ENCODE results near the gene RTL10.
A peak's percentile ranks its signal among the peaks of the same experiment; 100 is the strongest.

Gene RTL10, protein sequence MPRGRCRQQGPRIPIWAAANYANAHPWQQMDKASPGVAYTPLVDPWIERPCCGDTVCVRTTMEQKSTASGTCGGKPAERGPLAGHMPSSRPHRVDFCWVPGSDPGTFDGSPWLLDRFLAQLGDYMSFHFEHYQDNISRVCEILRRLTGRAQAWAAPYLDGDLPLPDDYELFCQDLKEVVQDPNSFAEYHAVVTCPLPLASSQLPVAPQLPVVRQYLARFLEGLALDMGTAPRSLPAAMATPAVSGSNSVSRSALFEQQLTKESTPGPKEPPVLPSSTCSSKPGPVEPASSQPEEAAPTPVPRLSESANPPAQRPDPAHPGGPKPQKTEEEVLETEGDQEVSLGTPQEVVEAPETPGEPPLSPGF

DNA sequence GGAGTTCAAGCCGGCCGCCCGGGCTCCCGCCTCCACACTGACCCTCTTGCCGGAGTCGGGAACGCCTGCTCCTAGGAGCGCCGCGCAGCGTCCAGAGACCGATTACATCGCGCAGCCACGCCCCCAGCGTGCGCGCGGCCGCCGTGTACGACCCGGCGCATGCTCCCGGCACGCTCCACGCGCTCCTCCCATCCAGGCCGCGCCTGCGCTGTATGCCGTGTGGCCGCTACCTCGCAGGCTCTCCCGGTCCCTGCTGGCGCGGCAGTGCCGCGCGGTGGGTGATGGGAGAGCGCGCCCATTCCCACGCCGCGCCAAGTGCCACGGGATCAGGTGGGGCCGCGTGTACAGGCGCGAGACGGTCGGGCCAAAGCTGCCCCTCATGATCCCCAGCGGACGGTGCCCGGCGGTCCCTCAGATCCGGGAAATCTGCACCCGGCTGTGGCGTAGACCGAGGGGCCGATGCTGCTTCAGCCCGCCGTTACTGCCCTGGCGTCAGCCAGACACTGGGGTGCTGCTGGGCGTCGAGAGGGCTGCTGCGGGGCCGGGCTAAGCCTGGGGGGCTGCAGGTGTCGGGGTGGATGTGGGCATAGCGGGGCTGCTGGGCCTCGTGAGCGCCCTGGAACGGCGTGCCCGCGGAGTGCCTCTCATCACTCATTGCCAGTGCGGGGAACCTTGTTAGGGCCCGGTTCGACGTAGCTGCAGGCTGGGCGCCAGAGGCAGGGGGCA, at the start of gene RTL10, which contains the start of gene GNB1L:
RTL10 (minus strand) TSS at position 97 of the 726 bp plus-strand sequence. CDS start 2,613 bp downstream, outside the sequence.
GNB1L (minus strand) TSS at position 97 of the 726 bp plus-strand sequence. CDS start 33,519 bp downstream, outside the sequence.
- Histone ChIP-seq H3K27me3 (ENCODE audit: control insufficient read depth, insufficient read depth, low read length) (no peaks in the 10 kb centered on the region), H3K4me1 (ENCODE audit: control insufficient read depth, insufficient read depth, low read length) (peaks cover 15% of the 10 kb centered on the region), H3K27ac (ENCODE audit: low read depth, low read length) (peak within 1 kb of the TSS; percentile 79), H3K9ac (ENCODE audit: low read depth, low read length) (peak within 1 kb of the TSS; percentile 86), H3K9me3 (ENCODE audit: control insufficient read depth, insufficient read depth, low read length) (no peaks in the 10 kb centered on the region), H3K36me3 (ENCODE audit: control insufficient read depth, insufficient read depth, low read length) (peaks cover 28% of the 10 kb centered on the region), H3K4me3 (ENCODE audit: low read depth, low read length) (peak within 1 kb of the TSS; percentile 95)

DNA sequence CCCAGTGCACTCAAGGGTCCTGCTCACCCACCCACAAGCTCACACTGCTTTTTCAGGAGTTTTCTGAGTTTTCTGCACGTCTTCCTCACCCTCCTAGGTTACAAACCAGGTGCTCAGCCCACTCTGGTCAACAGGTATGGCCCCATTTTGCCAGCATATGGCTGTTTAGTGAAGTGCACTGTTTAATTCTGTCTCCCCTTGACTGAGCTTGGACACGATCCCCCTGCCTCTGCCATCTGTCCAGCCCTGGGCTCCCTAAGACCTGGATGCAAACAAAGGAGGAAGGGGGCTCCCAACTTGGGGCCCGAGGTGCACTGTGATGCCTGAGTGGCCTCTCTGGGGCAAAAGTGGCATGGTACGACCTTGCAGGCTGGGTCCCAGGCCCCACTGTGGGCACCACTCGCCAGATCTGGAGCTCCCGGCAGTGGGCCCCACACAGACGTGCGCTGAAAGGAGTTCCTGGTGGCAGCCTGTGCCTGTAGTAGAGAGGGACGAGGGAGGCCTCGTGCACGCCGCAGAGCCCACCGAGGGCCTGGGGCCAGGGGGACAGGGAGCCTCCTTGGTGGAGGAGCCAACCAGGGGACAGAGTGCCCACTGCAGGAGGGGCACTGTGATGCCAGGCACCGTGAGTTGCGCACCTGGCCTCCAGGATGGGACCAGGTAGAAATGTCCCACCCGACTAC, 49.6 kb upstream of the RTL10 start:
- Histone ChIP-seq H3K36me3 (ENCODE audit: control insufficient read depth, insufficient read depth, low read length) (no peaks in the 10 kb centered on the region), H3K9me3 (ENCODE audit: control insufficient read depth, insufficient read depth, low read length) (no peaks in the 10 kb centered on the region), H3K27ac (ENCODE audit: low read depth, low read length) (no peak overlapping the region), H3K4me1 (ENCODE audit: control insufficient read depth, insufficient read depth, low read length) (peaks cover 12% of the 10 kb centered on the region; the same call in 1 of the 2 replicates), H3K27me3 (ENCODE audit: control insufficient read depth, insufficient read depth, low read length) (no peaks in the 10 kb centered on the region), H3K9ac (ENCODE audit: low read depth, low read length) (no peak overlapping the region), H3K4me3 (ENCODE audit: low read depth, low read length) (no peak overlapping the region)

DNA sequence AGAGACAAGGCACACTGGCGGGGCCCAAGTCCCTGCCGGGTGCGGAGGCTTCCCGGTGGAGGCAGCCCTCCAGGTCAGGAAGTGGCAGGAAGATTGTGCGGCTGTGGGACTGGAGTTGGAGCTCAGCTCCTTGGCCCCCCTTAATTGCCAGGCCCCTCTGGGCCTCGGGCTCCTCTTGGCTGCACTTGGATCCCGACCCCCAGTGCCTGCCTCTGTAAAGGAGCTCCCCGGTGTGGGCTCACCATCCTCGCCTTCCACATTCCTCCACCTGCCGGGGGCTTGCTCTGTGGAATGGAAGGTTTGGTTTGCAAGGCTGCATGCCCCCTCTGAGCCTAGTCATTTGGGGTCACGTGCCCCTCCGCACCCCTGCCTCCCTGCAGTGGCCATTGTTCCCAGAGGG, 48.8 kb upstream of the RTL10 start:
- H3K9me3 ChIP-seq (ENCODE audit: control insufficient read depth, insufficient read depth, low read length), result no peaks in the 10 kb centered on the region
- no peaks in the 10 kb centered on the region for H3K27me3 ChIP-seq (ENCODE audit: control insufficient read depth, insufficient read depth, low read length)
- H3K4me3 ChIP-seq (ENCODE audit: low read depth, low read length), result no peak overlapping the region
- H3K36me3 ChIP-seq (ENCODE audit: control insufficient read depth, insufficient read depth, low read length), result no peaks in the 10 kb centered on the region
- H3K9ac ChIP-seq (ENCODE audit: low read depth, low read length), result no peak overlapping the region
- H3K4me1 ChIP-seq (ENCODE audit: control insufficient read depth, insufficient read depth, low read length), result peaks cover 12% of the 10 kb centered on the region; the same call in 1 of the 2 replicates
- H3K27ac ChIP-seq (ENCODE audit: low read depth, low read length), result no peak overlapping the region

DNA sequence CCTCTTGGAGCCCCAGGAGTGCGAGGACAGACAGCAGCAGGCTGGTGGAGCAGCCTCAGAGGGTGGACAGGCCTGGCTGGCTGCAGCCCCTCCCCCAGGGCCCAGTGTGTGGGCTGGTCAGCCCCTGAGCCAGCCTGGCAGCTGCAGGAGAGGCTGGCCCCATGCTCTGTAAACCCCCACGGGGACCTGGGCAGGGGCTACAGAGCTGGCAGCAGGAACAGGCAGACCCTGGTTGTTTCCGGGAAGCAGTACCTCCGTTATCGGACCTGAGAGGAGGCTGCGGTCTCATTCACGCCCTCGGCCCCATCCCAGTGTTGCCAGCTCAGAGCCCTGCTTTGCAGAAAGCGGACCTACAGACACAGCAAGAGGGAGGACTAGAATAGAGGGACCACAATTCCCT, 48.4 kb upstream of the RTL10 start:
- H3K9ac ChIP-seq (ENCODE audit: low read depth, low read length), result no peak overlapping the region
- no peak overlapping the region for H3K4me3 ChIP-seq (ENCODE audit: low read depth, low read length)
- H3K9me3 ChIP-seq (ENCODE audit: control insufficient read depth, insufficient read depth, low read length), result no peaks in the 10 kb centered on the region
- peaks cover 12% of the 10 kb centered on the region; the same call in 1 of the 2 replicates for H3K4me1 ChIP-seq (ENCODE audit: control insufficient read depth, insufficient read depth, low read length)
- no peaks in the 10 kb centered on the region for H3K36me3 ChIP-seq (ENCODE audit: control insufficient read depth, insufficient read depth, low read length)
- H3K27ac ChIP-seq (ENCODE audit: low read depth, low read length), result no peak overlapping the region
- no peaks in the 10 kb centered on the region for H3K27me3 ChIP-seq (ENCODE audit: control insufficient read depth, insufficient read depth, low read length)

DNA sequence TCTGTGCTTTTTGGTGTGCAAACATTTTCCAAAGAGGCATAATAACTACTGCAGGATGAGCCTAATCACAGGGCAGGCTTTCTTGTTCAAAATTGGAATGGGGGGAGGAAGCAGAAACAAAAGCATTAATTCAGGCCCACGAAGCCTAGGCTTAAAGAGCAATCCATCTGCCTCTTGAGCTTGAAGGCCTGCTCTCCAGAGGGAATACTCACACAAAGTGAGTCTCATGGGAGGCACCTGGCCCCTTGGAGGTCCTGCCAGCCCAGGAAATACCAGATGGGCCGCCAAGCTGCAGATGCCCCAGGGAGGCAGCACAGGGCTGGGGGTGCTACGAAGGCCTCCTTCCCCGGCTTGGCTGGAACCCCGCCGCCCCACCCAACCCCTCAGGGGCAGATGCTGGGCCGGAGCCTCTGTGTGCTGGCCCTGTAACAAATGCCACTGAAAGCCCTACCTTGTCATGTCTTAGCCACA, 47.6 kb upstream of the RTL10 start:
- H3K27me3 ChIP-seq (ENCODE audit: control insufficient read depth, insufficient read depth, low read length), result no peaks in the 10 kb centered on the region
- H3K4me1 ChIP-seq (ENCODE audit: control insufficient read depth, insufficient read depth, low read length), result peaks cover 12% of the 10 kb centered on the region; the same call in 1 of the 2 replicates
- no peaks in the 10 kb centered on the region for H3K36me3 ChIP-seq (ENCODE audit: control insufficient read depth, insufficient read depth, low read length)
- no peak overlapping the region for H3K27ac ChIP-seq (ENCODE audit: low read depth, low read length)
- no peak overlapping the region for H3K4me3 ChIP-seq (ENCODE audit: low read depth, low read length)
- no peak overlapping the region for H3K9ac ChIP-seq (ENCODE audit: low read depth, low read length)
- no peaks in the 10 kb centered on the region for H3K9me3 ChIP-seq (ENCODE audit: control insufficient read depth, insufficient read depth, low read length)

DNA sequence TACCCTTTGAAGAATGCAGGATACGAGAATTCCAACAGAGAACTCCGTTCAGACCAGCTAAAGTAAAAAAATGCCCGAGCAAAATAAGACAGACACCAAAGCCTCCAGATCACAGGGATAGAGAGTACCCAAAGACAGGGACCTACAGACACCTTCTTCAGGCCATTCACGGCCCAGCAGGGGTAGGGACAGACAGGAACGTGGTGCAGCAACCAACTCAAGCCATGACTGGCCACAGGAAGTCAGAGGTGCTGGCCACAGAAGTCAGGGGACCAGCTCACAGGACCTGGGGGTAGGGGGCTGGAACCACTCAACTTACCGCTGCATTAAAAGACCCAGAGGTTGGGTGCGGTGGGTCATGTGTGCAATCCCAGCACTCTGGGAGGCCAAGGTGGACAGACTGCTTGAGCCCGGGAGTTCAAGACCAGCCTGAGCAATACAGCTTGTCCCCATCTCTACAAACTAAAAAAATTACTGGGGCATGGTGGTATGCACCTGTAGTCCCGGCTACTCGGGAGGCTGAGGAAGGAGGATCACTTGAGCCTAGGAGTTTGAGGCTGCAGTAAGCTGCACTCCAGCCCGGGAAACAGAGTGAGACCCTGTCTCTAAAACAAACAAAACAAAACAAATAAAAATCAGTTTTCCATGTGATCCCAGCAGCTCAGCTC, 47.0 kb upstream of the RTL10 start:
- Histone ChIP-seq H3K4me1 (ENCODE audit: control insufficient read depth, insufficient read depth, low read length) (peaks cover 12% of the 10 kb centered on the region; the same call in 1 of the 2 replicates), H3K4me3 (ENCODE audit: low read depth, low read length) (no peak overlapping the region), H3K27ac (ENCODE audit: low read depth, low read length) (no peak overlapping the region), H3K27me3 (ENCODE audit: control insufficient read depth, insufficient read depth, low read length) (no peaks in the 10 kb centered on the region), H3K9ac (ENCODE audit: low read depth, low read length) (no peak overlapping the region), H3K36me3 (ENCODE audit: control insufficient read depth, insufficient read depth, low read length) (no peaks in the 10 kb centered on the region), H3K9me3 (ENCODE audit: control insufficient read depth, insufficient read depth, low read length) (no peaks in the 10 kb centered on the region)

DNA sequence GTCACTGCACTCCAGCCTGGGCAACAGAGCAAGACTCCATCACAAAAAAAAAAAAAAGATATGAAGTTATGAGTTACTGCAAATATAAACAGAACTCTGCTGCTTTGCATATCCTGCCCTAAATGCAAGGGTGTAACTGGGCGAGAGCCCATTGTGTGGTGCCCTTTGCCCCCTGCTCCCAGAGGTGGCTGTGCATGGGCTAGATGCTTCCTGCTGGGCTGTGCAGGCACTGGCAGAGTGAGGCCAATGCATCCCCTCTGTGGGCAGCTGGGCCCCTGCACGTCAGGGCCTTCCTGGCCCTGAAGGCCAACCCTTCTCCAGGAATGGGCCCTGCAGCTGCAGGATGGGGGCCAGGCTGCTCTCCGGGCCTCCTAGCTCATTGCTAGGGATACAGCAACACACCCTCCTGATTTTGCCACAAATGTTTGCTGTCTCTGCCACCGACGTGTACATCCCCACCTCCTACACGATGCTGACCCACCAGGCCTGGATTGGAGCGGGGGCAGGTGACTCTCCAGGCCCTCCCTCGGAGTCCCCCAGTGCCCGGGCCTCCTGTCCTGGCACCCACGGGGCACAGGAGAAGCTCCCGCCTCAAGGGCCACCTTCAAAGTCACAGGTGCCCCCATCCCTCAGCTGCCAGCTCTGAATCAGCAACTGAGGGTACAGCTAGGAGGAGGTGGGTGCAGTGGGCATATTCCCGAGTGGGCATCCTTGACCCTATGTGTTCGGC, 46.2 kb upstream of the RTL10 start:
- Histone ChIP-seq H3K4me1 (ENCODE audit: control insufficient read depth, insufficient read depth, low read length) (peaks cover 12% of the 10 kb centered on the region; the same call in 1 of the 2 replicates), H3K9me3 (ENCODE audit: control insufficient read depth, insufficient read depth, low read length) (no peaks in the 10 kb centered on the region), H3K27me3 (ENCODE audit: control insufficient read depth, insufficient read depth, low read length) (no peaks in the 10 kb centered on the region), H3K4me3 (ENCODE audit: low read depth, low read length) (no peak overlapping the region), H3K27ac (ENCODE audit: low read depth, low read length) (no peak overlapping the region), H3K36me3 (ENCODE audit: control insufficient read depth, insufficient read depth, low read length) (no peaks in the 10 kb centered on the region), H3K9ac (ENCODE audit: low read depth, low read length) (no peak overlapping the region)

DNA sequence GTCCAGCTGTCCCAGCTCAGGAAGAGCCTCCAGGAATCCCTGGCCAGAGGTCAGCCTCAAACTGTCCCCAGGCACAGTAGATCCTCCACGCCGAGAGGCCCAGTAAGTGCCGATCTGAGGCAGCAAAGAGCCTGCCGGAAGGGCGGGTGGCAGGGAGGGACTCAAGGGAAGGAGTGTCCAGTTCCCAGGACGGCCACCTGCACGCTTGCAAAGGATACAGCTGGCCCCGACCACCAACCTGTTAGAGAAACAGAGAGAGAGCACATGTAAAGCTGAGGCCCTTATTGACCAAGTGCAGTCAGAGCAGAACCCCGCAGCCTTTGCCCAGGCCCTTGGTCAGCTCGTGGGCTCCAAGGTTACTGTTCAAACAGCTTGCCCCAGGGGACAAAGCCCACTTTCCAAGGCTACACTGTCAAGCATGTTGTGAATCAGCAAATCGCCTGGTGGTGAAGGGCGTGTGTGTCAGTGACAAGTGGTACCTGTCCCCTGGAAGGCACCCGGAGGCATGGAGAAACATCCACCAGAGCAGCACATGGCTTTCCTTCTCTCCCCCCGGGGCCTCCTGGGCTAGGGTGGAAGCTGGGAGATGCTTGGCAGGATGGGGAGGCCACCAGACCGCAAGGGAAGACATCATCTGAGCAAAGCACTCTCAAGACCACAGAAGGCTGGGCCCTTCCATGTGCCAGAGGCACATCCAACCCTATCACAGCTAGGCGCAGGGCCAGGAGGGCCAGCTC, 44.3 kb upstream of the RTL10 start:
- no peak overlapping the region for H3K9ac ChIP-seq (ENCODE audit: low read depth, low read length)
- H3K9me3 ChIP-seq (ENCODE audit: control insufficient read depth, insufficient read depth, low read length), result no peaks in the 10 kb centered on the region
- peaks cover 12% of the 10 kb centered on the region; the same call in 1 of the 2 replicates for H3K4me1 ChIP-seq (ENCODE audit: control insufficient read depth, insufficient read depth, low read length)
- H3K27me3 ChIP-seq (ENCODE audit: control insufficient read depth, insufficient read depth, low read length), result no peaks in the 10 kb centered on the region
- H3K36me3 ChIP-seq (ENCODE audit: control insufficient read depth, insufficient read depth, low read length), result no peaks in the 10 kb centered on the region
- no peak overlapping the region for H3K27ac ChIP-seq (ENCODE audit: low read depth, low read length)
- H3K4me3 ChIP-seq (ENCODE audit: low read depth, low read length), result no peak overlapping the region

DNA sequence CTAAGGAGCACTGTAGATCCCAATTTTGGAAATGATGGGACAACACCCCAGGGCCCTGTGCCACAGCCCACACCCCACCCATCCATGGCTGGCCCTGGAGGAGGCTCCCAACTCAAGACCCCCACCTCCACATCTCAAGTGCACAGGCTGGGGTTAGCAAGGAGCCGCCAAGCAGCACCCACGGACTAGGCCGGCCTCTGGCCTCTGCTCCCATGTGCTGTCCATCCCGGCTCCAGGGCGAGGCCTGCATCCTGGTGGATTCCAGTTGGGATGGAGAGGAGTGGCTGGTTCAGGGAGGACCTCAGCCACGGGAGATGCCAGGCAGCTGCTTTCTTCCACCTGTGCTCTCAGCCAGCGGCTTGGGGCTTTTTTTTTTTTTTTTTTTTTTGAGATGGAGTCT, 43.5 kb upstream of the RTL10 start:
- Histone ChIP-seq H3K4me1 (ENCODE audit: control insufficient read depth, insufficient read depth, low read length) (peaks cover 5% of the 10 kb centered on the region; the same call in 1 of the 2 replicates), H3K4me3 (ENCODE audit: low read depth, low read length) (no peak overlapping the region), H3K9ac (ENCODE audit: low read depth, low read length) (no peak overlapping the region), H3K36me3 (ENCODE audit: control insufficient read depth, insufficient read depth, low read length) (no peaks in the 10 kb centered on the region), H3K27ac (ENCODE audit: low read depth, low read length) (no peak overlapping the region), H3K27me3 (ENCODE audit: control insufficient read depth, insufficient read depth, low read length) (no peaks in the 10 kb centered on the region), H3K9me3 (ENCODE audit: control insufficient read depth, insufficient read depth, low read length) (no peaks in the 10 kb centered on the region)
